ENCODE data around the gene PRPF19. TPM values are rescaled to one million over a fixed set of nuclear protein-coding genes. Genes with fewer than 3 reads are reported as not detected.
A peak's percentile ranks its signal among the peaks of the same experiment; 100 is the strongest.

PRPF19 gene
- total RNA-seq, 2 experiments from 2014 or later = 161 TPM

- Mint-ChIP-seq H3K27ac (no peak overlapping the region), H3K27me3 (ENCODE audit: low read depth) (peaks cover 22% of the 10 kb centered on the region), H3K4me3 (no peak overlapping the region), H3K36me3 (ENCODE audit: low read depth) (peaks cover 49% of the 10 kb centered on the region), H3K4me1 (ENCODE audit: low read depth) (peaks cover 21% of the 10 kb centered on the region), H3K9me3 (ENCODE audit: insufficient read depth) (no peaks in the 10 kb centered on the region)
- ChIA-PET POLR2A (interaction anchor here (0.6 kb wide), 1 partner anchor 48 kb away, joined by 3 read pairs; no protein-coding TSS in a partner anchor), CTCF (interaction anchor here (1.2 to 1.5 kb wide), 3 partner anchors 16 to 48 kb away, joined by 3 to 4 read pairs (median 3); no protein-coding TSS in a partner anchor)
- ATAC-seq (no peak), DNase-seq (no peak)
Measured at GRCh38 chr11:60921777-60922335, 15.5 kb upstream of the PRPF19 start.

- DNase-seq = no peak
- no peak overlapping the region for H3K27ac Mint-ChIP-seq
- POLR2A ChIA-PET = interaction anchor here (0.6 kb wide), 1 partner anchor 49 kb away, joined by 3 read pairs; no protein-coding TSS in a partner anchor
- H3K9me3 Mint-ChIP-seq (ENCODE audit: insufficient read depth) = no peaks in the 10 kb centered on the region
- H3K4me3 Mint-ChIP-seq = no peak overlapping the region
- H3K36me3 Mint-ChIP-seq (ENCODE audit: low read depth) = peaks cover 53% of the 10 kb centered on the region
- no peak for ATAC-seq
- H3K4me1 Mint-ChIP-seq (ENCODE audit: low read depth) = peaks cover 26% of the 10 kb centered on the region
- H3K27me3 Mint-ChIP-seq (ENCODE audit: low read depth) = peaks cover 16% of the 10 kb centered on the region
- CTCF ChIA-PET = interaction anchor here (1.1 to 1.4 kb wide), 3 partner anchors 12 to 49 kb away, joined by 3 to 4 read pairs (median 3); no protein-coding TSS in a partner anchor
Measured at GRCh38 chr11:60921259-60921658, 14.9 kb upstream of the PRPF19 start.

GRCh38 chr11:60919956-60920355 lies 13.6 kb upstream of the PRPF19 start:
- Mint-ChIP-seq H3K27ac (no peak overlapping the region), H3K36me3 (ENCODE audit: low read depth) (peaks cover 58% of the 10 kb centered on the region), H3K27me3 (ENCODE audit: low read depth) (peaks cover 3% of the 10 kb centered on the region), H3K4me1 (ENCODE audit: low read depth) (peaks cover 26% of the 10 kb centered on the region), H3K9me3 (ENCODE audit: insufficient read depth) (no peaks in the 10 kb centered on the region), H3K4me3 (no peak overlapping the region)
- ChIA-PET CTCF (interaction anchor here (1.1 kb wide), 1 partner anchor 89 kb away, joined by 4 read pairs; no protein-coding TSS in a partner anchor), POLR2A (no interaction called here)
- ATAC-seq = no peak
- no peak for DNase-seq

- Mint-ChIP-seq H3K4me3 (no peak overlapping the region), H3K4me1 (ENCODE audit: low read depth) (peaks cover 26% of the 10 kb centered on the region), H3K36me3 (ENCODE audit: low read depth) (peaks cover 58% of the 10 kb centered on the region), H3K27ac (no peak overlapping the region), H3K27me3 (ENCODE audit: low read depth) (peaks cover 2% of the 10 kb centered on the region), H3K9me3 (ENCODE audit: insufficient read depth) (no peaks in the 10 kb centered on the region)
- CTCF ChIA-PET = interaction anchor here (0.8 to 1.1 kb wide), 2 partner anchors 88 to 268 kb away, joined by 3 to 4 read pairs; no protein-coding TSS in a partner anchor
- POLR2A ChIA-PET = no interaction called here
- ATAC-seq (no peak), DNase-seq (no peak)
Measured at GRCh38 chr11:60919320-60919719, 12.9 kb upstream of the PRPF19 start.

GRCh38 chr11:60918939-60919265 lies 12.5 kb upstream of the PRPF19 start:
- no peak for DNase-seq
- H3K36me3 Mint-ChIP-seq (ENCODE audit: low read depth) = peaks cover 58% of the 10 kb centered on the region
- no peak overlapping the region for H3K27ac Mint-ChIP-seq
- peaks cover 2% of the 10 kb centered on the region for H3K27me3 Mint-ChIP-seq (ENCODE audit: low read depth)
- CTCF ChIA-PET = interaction anchor here (0.8 to 1.4 kb wide), 3 partner anchors 31 to 268 kb away, joined by 3 to 4 read pairs (median 3); no protein-coding TSS in a partner anchor
- POLR2A ChIA-PET = no interaction called here
- no peak overlapping the region for H3K4me3 Mint-ChIP-seq
- H3K9me3 Mint-ChIP-seq (ENCODE audit: insufficient read depth) = no peaks in the 10 kb centered on the region
- peaks cover 23% of the 10 kb centered on the region for H3K4me1 Mint-ChIP-seq (ENCODE audit: low read depth)
- no peak for ATAC-seq

GRCh38 chr11:60918251-60918938 lies 12.0 kb upstream of the PRPF19 start:
- peaks cover 25% of the 10 kb centered on the region for H3K4me1 Mint-ChIP-seq (ENCODE audit: low read depth)
- H3K27me3 Mint-ChIP-seq (ENCODE audit: low read depth) = peaks cover 1% of the 10 kb centered on the region
- DNase-seq (no peak), ATAC-seq (no peak)
- H3K36me3 Mint-ChIP-seq (ENCODE audit: low read depth) = peaks cover 55% of the 10 kb centered on the region
- no peaks in the 10 kb centered on the region for H3K9me3 Mint-ChIP-seq (ENCODE audit: insufficient read depth)
- POLR2A ChIA-PET = interaction anchor here (0.6 kb wide), 1 partner anchor 1681 kb away, joined by 4 read pairs; no protein-coding TSS in a partner anchor
- H3K27ac Mint-ChIP-seq = no peak overlapping the region
- no peak overlapping the region for H3K4me3 Mint-ChIP-seq
- CTCF ChIA-PET = interaction anchor here (0.8 to 1.4 kb wide), 2 partner anchors 31 to 269 kb away, joined by 3 read pairs; no protein-coding TSS in a partner anchor

- DNase-seq (no peak), ATAC-seq (no peak)
- CTCF ChIA-PET = interaction anchor here (2.9 to 4.7 kb wide), 3 partner anchors 11 to 86 kb away, joined by 17 to 31 read pairs (median 28); partner anchors contain the start of gene PRPF19
- POLR2A ChIA-PET = no interaction called here
- H3K4me3 Mint-ChIP-seq = no peak overlapping the region
- H3K27me3 Mint-ChIP-seq (ENCODE audit: low read depth) = no peaks in the 10 kb centered on the region
- H3K9me3 Mint-ChIP-seq (ENCODE audit: insufficient read depth) = no peaks in the 10 kb centered on the region
- H3K4me1 Mint-ChIP-seq (ENCODE audit: low read depth) = peaks cover 37% of the 10 kb centered on the region
- H3K36me3 Mint-ChIP-seq (ENCODE audit: low read depth) = peaks cover 45% of the 10 kb centered on the region
- no peak overlapping the region for H3K27ac Mint-ChIP-seq
Measured at GRCh38 chr11:60917267-60917666, 10.9 kb upstream of the PRPF19 start.

GRCh38 chr11:60916669-60917206 lies 10.4 kb upstream of the PRPF19 start:
- peaks cover 42% of the 10 kb centered on the region for H3K4me1 Mint-ChIP-seq (ENCODE audit: low read depth)
- peaks cover 41% of the 10 kb centered on the region for H3K36me3 Mint-ChIP-seq (ENCODE audit: low read depth)
- peak overlapping the region; percentile 29 for H3K4me3 Mint-ChIP-seq
- no peaks in the 10 kb centered on the region for H3K9me3 Mint-ChIP-seq (ENCODE audit: insufficient read depth)
- DNase-seq (no peak), ATAC-seq (no peak)
- CTCF ChIA-PET = interaction anchor here (1.8 to 4.7 kb wide), 4 partner anchors 11 to 85 kb away, joined by 9 to 31 read pairs (median 22); partner anchors contain the start of gene PRPF19
- POLR2A ChIA-PET = no interaction called here
- H3K27me3 Mint-ChIP-seq (ENCODE audit: low read depth) = no peaks in the 10 kb centered on the region
- H3K27ac Mint-ChIP-seq = no peak overlapping the region

GRCh38 chr11:60915248-60915914 lies 9.0 kb upstream of the PRPF19 start:
- ChIA-PET CTCF (interaction anchor here (0.7 to 4.7 kb wide), 39 partner anchors 8 to 421 kb away, joined by 3 to 31 read pairs (median 5); partner anchors contain the start of genes PRPF19 and TMEM132A), POLR2A (interaction anchor here (0.7 to 3.1 kb wide), 14 partner anchors 8 to 216 kb away, joined by 3 to 23 read pairs (median 4); partner anchors contain the start of genes PRPF19 and TMEM132A)
- Mint-ChIP-seq H3K4me1 (ENCODE audit: low read depth) (peaks cover 49% of the 10 kb centered on the region), H3K9me3 (ENCODE audit: insufficient read depth) (no peaks in the 10 kb centered on the region), H3K4me3 (peak overlapping the region; percentile 93), H3K27me3 (ENCODE audit: low read depth) (no peaks in the 10 kb centered on the region), H3K27ac (peak overlapping the region; percentile 93), H3K36me3 (ENCODE audit: low read depth) (peaks cover 27% of the 10 kb centered on the region)
- peak; percentile 89 for DNase-seq
- peak; percentile 62 for ATAC-seq

GRCh38 chr11:60914633-60915247 lies 8.4 kb upstream of the PRPF19 start:
- POLR2A ChIA-PET = interaction anchor here (0.7 to 3.1 kb wide), 10 partner anchors 9 to 200 kb away, joined by 3 to 23 read pairs (median 4); partner anchors contain the start of genes PRPF19 and TMEM132A
- peak; percentile 37 for ATAC-seq

More at GRCh38 chr11:60914633-60915247, 8.4 kb upstream of the PRPF19 start:
- Mint-ChIP-seq H3K4me1 (ENCODE audit: low read depth) (peaks cover 49% of the 10 kb centered on the region), H3K36me3 (ENCODE audit: low read depth) (peaks cover 22% of the 10 kb centered on the region), H3K27me3 (ENCODE audit: low read depth) (no peaks in the 10 kb centered on the region), H3K4me3 (peak overlapping the region; percentile 93), H3K27ac (peak overlapping the region; percentile 93), H3K9me3 (ENCODE audit: insufficient read depth) (no peaks in the 10 kb centered on the region)
- DNase-seq = peak; percentile 49
- CTCF ChIA-PET = interaction anchor here (0.7 to 4.7 kb wide), 35 partner anchors 9 to 422 kb away, joined by 3 to 31 read pairs (median 5); partner anchors contain the start of genes PRPF19, TMEM132A and VWCE
